Measurements from ENCODE around the gene ZNF648.
"Not testable (repeated sequence)": the region's sequence is repeated elsewhere in the genome, so short reads cannot be mapped to it uniquely, and the experiment has no call there.

Gene ZNF648

DNA sequence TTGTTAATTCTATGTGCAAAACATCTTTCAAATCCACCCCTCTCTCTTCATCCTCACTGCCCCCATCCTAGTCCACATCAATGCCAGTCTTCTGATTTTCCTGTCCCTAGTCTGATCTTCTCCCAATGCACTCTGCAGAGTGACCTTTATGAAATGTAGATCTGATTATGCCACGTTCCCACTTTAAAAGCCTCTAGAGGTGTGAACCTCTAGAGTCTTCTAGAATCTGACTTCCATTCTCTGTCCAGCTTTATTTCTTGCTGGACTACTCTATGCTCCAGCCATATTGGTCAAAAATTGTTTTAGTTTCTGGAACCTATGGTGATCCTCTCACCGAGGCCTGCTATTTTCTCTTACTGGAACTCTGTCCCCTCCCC is 32.5 kb downstream of the ZNF648 start:
- no peak for DNase-seq (ENCODE audit: low read depth)

DNA sequence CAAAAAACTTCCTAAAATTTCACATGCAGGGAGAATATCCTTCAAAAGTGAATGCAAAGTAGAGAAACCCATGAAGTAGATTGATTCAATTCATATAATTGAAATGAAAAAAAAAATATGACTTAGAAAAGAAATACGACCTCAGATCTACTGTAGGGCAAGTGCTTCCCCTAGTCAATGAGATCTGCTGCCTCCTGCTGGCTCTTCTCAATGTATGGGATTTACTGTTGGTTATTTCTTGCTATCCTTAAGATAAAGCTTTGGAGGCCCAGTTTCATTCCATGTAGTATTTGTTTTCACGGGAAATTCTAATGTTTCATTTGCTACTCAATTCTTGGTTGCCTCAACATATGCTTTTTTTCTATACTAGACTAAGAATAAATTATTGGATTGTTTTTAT is 46.2 kb downstream of the ZNF648 start:
- no peak for DNase-seq (ENCODE audit: low read depth)

DNA sequence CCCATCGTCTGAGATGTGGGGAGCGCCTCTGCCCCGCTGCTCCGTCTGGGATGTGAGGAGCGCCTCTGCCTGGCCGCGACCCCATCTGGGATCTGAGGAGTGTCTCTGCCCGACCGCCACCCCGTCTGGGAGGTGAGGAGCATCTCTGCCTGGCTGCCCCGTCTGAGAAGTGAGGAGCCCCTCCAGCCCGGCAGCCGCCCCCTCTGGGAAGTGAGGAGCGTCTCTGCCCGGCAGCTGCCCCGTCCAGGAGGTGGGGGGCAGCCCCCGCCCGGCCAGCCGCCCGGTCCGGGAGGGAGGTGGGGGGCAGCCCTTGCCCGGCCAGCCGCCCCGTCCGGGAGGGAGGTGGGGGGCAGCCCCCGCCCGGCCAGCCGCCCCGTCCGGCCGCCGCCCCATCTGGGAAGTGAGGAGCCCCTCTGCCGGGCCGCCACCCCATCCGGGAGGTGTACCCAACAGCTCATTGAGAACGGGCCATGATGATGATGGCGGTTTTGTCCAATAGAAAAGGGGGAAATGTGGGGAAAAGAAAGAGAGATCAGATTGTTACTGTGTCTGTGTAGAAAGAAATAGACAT is 50.6 kb downstream of the ZNF648 start:
- DNase-seq (ENCODE audit: low read depth): not testable (repeated sequence)

DNA sequence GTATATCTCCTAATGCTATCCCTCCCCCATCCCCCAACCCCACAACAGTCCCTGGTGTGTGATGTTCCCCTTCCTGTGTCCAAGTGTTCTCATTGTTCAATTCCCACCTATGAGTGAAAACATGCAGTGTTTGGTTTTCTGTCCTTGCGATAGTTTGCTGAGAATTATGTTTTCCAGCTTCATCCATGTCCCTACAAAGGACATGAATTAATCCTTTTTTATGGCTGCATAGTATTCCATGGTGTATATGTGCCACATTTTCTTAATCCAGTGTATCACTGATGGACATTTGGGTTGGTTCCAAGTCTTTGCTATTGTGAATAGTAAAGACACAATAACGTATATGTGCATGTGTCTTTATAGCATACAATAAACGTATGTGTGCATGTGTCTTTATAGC is 56.1 kb downstream of the ZNF648 start:
- not testable (repeated sequence) for DNase-seq (ENCODE audit: low read depth)

DNA sequence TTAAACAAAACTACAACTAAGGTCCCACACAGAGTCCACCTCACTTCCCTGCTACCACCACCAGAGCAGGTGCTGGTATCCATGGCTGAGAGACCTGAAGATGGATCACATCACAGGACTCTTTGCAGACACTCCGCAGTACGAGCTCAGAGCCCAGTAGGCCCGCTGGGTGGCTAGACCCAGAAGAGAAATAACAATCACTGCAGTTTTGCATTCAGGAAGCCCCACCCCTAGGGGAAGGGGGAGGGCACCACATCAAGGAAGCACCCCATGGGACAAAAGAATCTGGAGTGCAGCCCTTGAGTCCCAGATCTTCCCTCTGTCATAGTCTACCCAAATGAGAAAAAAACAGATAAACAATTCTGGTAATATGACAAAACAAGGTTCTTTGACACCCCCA is 56.9 kb downstream of the ZNF648 start:
- DNase-seq (ENCODE audit: low read depth): no peak

Data from stimulated activated CD8-positive, alpha-beta memory T cell treated with anti-CD3 and anti-CD28 coated beads, Interleukin-15, amount 100 ng/mL, for 24 hours (primary cell).